A549 treated with DMSO at 1 μM for 4 hours (cell line): ENCODE measurements around the gene KLRC2. TPM values are rescaled to one million over a fixed set of nuclear protein-coding genes. Genes with fewer than 3 reads are reported as not detected.

Source experiments
- total RNA-seq: library from RNA; stranded (reverse); fragments of 200-300 nt; extraction: Qiagen RNA extraction; gene quantifications from 5 replicates; pipeline ENCODE4 v1.2.3, GENCODE V29; 2022; ENCODE audit warnings: low read depth

KLRC2 gene
- total RNA-seq, result 1.2 to 2.0 TPM (median 1.4 TPM) in 5 replicates

GRCh38 chr12:10435816-10436215 lies at the start of gene KLRC2:
KLRC2 (minus strand) TSS chr12:10436010; CDS start chr12:10435986, 24 bp downstream.

GRCh38 chr12:10453156-10453555 lies 17.3 kb upstream of the KLRC2 start, which contains the start of gene KLRC1:
KLRC1 (minus strand) TSS chr12:10453377; CDS start chr12:10451156, 2,221 bp downstream.

GRCh38 chr12:10420334-10420733 lies 15.5 kb downstream of the KLRC2 start, which contains the start of gene KLRC3:
KLRC3 (minus strand) TSS chr12:10420595; CDS start chr12:10420550, 45 bp downstream.

GRCh38 chr12:10409392-10409791 lies 26.4 kb downstream of the KLRC2 start, which contains the start of gene KLRC4:
KLRC4 (minus strand) TSS chr12:10409757; CDS start chr12:10409575, 182 bp downstream.

GRCh38 chr12:10389904-10390303 lies 45.9 kb downstream of the KLRC2 start, which contains the start of gene KLRK1:
KLRK1 (minus strand) TSS chr12:10390041; CDS start chr12:10388810, 1,231 bp downstream.

Other genes with a start within 250 kb of the KLRC2 start
- 34.0 to 59.7 TPM (median 39.5 TPM) in 5 replicates for gene GABARAPL1, start 223.1 kb downstream of the KLRC2 start, total RNA-seq
- not detected in 5 replicates for gene KLRD1, start 128.1 kb downstream of the KLRC2 start, total RNA-seq
- not detected in 5 replicates for gene KLRK1, start 46.0 kb downstream of the KLRC2 start, total RNA-seq
- not detected in 5 replicates for gene KLRC4, start 26.3 kb downstream of the KLRC2 start, total RNA-seq
- 0.21 to 0.36 TPM in 2 of 5 replicates, not detected in the others for gene KLRC3, start 15.4 kb downstream of the KLRC2 start, total RNA-seq
- gene KLRC1, start 17.4 kb upstream of the KLRC2 start, total RNA-seq, result not detected in 5 replicates
- 0.45 to 0.70 TPM (median 0.67 TPM) in 5 replicates for gene EIF2S3B, start 69.9 kb upstream of the KLRC2 start, total RNA-seq
- gene MAGOHB, start 177.6 kb upstream of the KLRC2 start, total RNA-seq, result 48.3 to 56.6 TPM (median 52.1 TPM) in 5 replicates
- gene STYK1, start 238.0 kb upstream of the KLRC2 start, total RNA-seq, result 0.14 to 0.54 TPM (median 0.28 TPM) in 5 replicates